GM19468 (cell line): ENCODE measurements around the gene IFFO2.

Experiments
- ATAC-seq: cut with Tn5 transposase; IDR thresholded peaks from one replicate; pipeline ENCODE4 v1.9.1; 2021; ENCODE audit warnings: mild to moderate bottlenecking, moderate library complexity, moderate number of reproducible peaks; ENCODE audit not compliant: unreplicated experiment; ENCODE audit errors: extremely low read depth

Gene IFFO2

DNA sequence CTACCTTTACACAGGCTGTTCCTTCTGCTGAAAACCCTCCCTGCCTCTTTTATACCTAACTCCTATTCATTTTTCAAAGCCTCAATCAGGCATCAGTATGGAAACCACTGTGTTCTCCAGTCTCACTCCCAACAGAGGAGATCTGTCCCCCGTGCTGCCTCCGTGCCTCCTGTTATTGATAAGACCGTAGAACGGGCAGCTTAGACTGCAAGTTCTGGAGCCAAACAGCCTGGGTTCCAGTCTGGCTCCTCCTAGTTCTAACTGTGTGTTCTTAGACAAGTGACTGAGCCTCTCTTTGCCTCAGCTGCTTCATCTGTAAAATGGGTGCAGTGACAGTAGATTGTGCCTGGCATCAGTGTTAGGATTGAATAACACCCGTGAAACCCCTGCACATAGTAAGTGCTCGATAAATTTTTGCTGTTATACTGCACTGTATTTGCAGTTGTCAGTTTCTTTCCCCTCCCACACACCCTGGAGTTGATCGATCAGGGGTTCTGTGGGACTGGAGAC lies 17.0 kb upstream of the IFFO2 start:
- no peak for ATAC-seq

DNA sequence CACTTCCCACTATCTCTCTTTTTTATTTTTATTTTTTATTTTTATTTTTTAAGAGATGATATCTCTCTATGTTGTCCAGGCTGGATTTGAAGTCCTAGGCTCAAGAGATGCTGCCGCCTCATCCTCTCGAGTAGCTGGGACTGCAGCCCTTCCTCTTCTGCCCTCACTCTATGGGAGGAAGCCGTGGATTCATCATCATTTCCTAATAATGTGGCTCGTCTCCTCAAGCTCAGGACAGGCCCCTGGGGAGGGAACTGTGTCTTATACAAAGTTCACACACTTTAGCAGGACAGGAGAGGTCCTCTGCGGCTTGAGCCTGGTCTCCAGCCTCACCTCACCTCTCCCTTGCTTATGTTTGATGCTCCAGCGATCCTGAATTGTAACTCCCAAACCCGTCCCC lies 16.5 kb upstream of the IFFO2 start:
- ATAC-seq: no peak

DNA sequence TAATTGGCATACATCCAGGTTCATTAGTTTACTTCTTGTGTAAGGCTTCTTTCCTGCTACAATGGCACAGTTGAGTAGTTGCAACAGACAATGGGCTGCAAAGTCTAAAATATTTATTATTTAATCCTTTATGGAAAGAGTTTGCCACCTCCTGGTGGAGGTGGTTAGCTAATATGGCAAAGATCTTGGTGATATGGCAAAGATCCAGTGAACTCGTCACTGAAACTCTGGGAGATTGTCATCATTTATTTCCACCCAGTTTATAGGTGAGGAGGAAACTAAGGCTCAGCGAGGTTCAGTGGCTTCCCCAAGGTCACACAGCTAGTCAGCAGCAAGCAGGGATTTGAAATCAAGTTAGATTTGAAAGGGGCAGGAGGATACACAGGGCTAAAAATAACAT lies 16.1 kb upstream of the IFFO2 start:
- no peak for ATAC-seq

GRCh38 chr1:18970762-18971161 lies 14.3 kb upstream of the IFFO2 start:
- ATAC-seq: no peak

- ATAC-seq: no peak
These were observed 13.9 kb upstream of the IFFO2 start for GRCh38 chr1:18970358-18970757.

DNA sequence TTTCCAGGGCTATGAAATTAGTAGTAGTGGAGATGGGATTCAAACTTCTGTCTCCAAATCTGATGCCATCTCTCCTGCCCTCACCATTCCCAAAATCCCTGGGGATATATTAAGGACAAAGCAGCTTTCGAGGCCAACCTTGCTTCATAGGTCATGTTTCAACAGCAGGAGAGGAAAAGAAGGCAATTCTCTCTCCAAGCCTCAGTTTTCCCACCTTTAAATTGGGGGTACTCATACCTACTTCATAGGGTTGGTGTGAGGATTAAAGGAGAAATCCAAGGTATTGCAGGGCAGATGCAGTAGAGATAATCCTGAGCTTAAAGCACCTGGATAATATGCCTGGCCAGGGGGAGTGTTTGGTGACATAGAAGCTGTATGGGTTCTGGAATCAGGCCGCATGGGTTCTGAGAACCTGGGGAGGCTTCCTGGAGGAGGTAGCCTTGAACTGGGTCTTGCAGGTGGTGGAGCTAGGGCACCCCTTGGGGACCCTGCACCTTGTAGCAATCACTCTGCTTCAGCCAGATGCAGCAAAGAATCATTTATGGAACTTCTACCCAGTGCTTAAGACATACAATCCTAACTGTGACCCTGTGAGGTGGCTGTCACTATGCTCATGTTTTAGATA lies 10.7 kb upstream of the IFFO2 start:
- ATAC-seq: no peak

- ATAC-seq: no peak
These were observed 9.0 kb upstream of the IFFO2 start for GRCh38 chr1:18965206-18966173.

GRCh38 chr1:18963968-18964367 lies 7.5 kb upstream of the IFFO2 start:
- no peak for ATAC-seq

GRCh38 chr1:18962855-18963737 lies 6.6 kb upstream of the IFFO2 start:
- ATAC-seq: no peak

DNA sequence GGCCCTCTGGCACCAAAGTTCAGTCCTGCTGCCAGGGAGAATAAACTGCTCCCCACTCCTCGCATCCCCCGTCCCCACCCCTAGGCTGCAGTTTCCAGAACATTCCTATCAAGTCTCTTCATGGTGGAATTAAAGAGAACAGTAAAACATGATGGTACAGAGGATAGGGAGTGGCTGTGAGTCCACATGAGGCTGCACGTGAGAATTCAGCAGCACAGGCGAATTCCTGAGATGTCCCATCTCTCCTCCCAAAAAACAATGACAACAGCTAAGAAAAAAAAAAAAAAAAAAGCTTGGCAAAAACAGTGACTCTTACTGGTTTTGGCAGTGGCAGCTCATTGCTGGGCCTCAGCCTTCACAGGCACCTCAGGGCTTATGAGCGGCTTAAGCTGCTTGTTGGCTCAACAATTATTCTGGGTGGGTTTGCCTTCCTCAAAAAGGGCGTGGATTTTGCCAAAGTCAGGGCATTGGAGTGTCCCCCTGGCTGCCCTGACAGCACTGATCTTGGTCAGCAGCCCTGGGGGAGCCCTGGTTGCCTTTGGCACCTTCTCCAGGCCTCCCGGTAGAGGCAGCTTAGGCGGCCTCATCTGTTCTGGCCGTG lies 5.7 kb upstream of the IFFO2 start:
- no peak for ATAC-seq

- ATAC-seq: no peak
These were observed 4.3 kb upstream of the IFFO2 start for GRCh38 chr1:18960821-18961220.

DNA sequence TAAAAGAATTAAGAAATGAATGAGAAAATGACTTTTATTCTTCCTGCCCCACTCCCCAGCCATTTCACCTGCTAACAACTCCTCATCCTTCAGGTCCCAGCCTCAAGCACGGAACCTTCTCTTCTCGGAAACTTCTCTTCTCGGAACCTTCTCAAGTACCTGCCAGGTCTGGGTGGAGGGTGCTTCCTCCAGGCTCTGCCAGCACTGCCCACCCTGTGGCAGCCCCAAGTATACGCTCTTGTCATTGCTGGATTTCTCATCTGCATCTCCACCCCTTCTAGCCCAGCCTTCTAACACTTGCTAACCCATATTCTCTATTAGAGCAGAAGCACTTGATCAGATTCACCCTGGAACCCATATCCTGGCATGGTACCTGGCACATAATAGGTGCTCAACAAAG lies 3.9 kb upstream of the IFFO2 start:
- ATAC-seq: no peak

- ATAC-seq: no peak
These were observed 3.1 kb upstream of the IFFO2 start for GRCh38 chr1:18959591-18959990.

GRCh38 chr1:18957532-18958300 lies 1.2 kb upstream of the IFFO2 start:
- no peak for ATAC-seq

DNA sequence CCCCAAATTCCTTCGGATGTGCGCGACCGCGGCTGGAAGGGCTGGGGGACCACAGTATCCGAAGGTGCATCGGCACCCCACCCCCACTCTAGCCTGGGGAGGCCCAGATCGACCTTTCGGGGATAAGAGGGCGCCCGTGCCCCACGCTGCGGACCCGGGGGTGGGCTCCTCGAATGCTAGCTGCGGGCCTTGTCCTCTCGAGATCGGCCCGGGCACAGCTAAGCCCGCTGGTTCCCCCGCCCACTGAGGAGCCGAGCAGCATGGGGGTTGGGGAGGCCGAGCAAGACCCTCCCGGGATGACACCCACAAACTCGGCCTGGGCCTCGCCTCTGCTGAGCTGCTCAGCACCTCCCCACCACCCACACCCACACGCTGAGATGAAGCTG lies 653 bp upstream of the IFFO2 start:
- no peak for ATAC-seq

- no peak for ATAC-seq
These were observed 859 bp downstream of the IFFO2 start for GRCh38 chr1:18955441-18956192.

DNA sequence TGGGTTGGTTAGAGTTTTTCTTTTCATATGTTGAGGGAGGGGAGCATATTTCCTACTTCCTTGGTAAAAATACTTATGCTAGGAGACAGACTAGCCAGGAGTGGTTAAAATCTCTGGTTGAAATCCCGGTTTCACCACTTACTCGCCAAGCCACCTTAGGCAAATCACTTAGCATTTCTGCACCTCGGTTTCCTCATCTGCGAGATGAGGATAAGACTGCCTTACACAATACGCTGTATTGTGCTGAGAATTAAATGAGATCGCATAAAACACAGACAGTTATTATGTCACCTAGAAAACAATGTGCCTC lies 1.4 kb downstream of the IFFO2 start:
- ATAC-seq: no peak

- ATAC-seq: no peak
These were observed 2.0 kb downstream of the IFFO2 start for GRCh38 chr1:18954270-18955071.
